SK-N-SH treated with all-trans-retinoic acid at 6 μM for 48 hours (cell line): ENCODE data around the gene ZFHX3.

Experiments used
- ATAC-seq: fragments of 200-7000 bp; cut with Tn5 transposase; 3 replicates; pipeline ENCODE4 v1.9.1; 2020; ENCODE audit warnings: mild to moderate bottlenecking, moderate library complexity
- ARNTL ChIP-seq: fragments of 450-650 bp; formaldehyde crosslinking; IDR thresholded peaks from 2 replicates; pipeline ENCODE4 v1.5.0; 2020; ENCODE audit warnings: low read depth, mild to moderate bottlenecking, moderate library complexity, borderline replicate concordance
- BACH2 ChIP-seq: fragments of 250-450 bp; sonication (Bioruptor Pico); IDR thresholded peaks from 2 replicates; pipeline ENCODE4 v1.9.0; 2021; ENCODE audit warnings: mild to moderate bottlenecking, borderline replicate concordance
- CSDC2 ChIP-seq: fragments of 250-450 bp; sonication (Bioruptor Pico); IDR thresholded peaks from 2 replicates; pipeline ENCODE4 v1.5.0; 2020; ENCODE audit warnings: mild to moderate bottlenecking, moderate library complexity
- ESRRG ChIP-seq: fragments of 250-450 bp; sonication (Bioruptor Pico); IDR thresholded peaks from 2 replicates; pipeline ENCODE4 v1.6.1; 2021; ENCODE audit warnings: mild to moderate bottlenecking
- GLIS3 ChIP-seq: fragments of 250-450 bp; sonication (Bioruptor Pico); IDR thresholded peaks from 2 replicates; pipeline ENCODE4 v1.5.0; 2020; ENCODE audit warnings: mild to moderate bottlenecking, moderate library complexity
- ISL1 ChIP-seq: fragments of 250-450 bp; sonication (Bioruptor Pico); IDR thresholded peaks from 2 replicates; pipeline ENCODE4 v2.1.2; 2022; ENCODE audit warnings: mild to moderate bottlenecking, moderate library complexity
- OSR1 ChIP-seq: fragments of 250-450 bp; sonication (Bioruptor Pico); IDR thresholded peaks from 2 replicates; pipeline ENCODE4 v1.8.0; 2022; ENCODE audit warnings: moderate library complexity, mild to moderate bottlenecking, inconsistent platforms
- PPARA ChIP-seq: fragments of 250-450 bp; sonication (Bioruptor Pico); IDR thresholded peaks from 2 replicates; pipeline ENCODE4 v1.5.0; 2020; ENCODE audit warnings: mild to moderate bottlenecking, borderline replicate concordance
- RARB ChIP-seq: fragments of 250-450 bp; sonication (Bioruptor Pico); IDR thresholded peaks from 2 replicates; pipeline ENCODE4 v1.8.0; 2021; ENCODE audit warnings: mild to moderate bottlenecking, moderate library complexity
- SNAI2 ChIP-seq: fragments of 250-450 bp; sonication (Bioruptor Pico); IDR thresholded peaks from 2 replicates; pipeline ENCODE4 v1.5.0; 2020; ENCODE audit warnings: mild to moderate bottlenecking, moderate library complexity
- TCF4 ChIP-seq: fragments of 250-450 bp; sonication (Bioruptor Pico); IDR thresholded peaks from 2 replicates; pipeline ENCODE4 v1.8.0; 2021; ENCODE audit warnings: mild to moderate bottlenecking, moderate library complexity, borderline replicate concordance
- ZC3H10 ChIP-seq: fragments of 250-450 bp; sonication (Bioruptor Pico); IDR thresholded peaks from 2 replicates; pipeline ENCODE4 v1.5.1; 2021; ENCODE audit warnings: mild to moderate bottlenecking, moderate library complexity
- ZFP30 ChIP-seq: fragments of 450-650 bp; formaldehyde crosslinking; IDR thresholded peaks from 2 replicates; pipeline ENCODE4 v1.5.0; 2022; ENCODE audit warnings: mild to moderate bottlenecking, moderate library complexity
- ZNF565 ChIP-seq: fragments of 450-650 bp; formaldehyde crosslinking; conservative IDR thresholded peaks from 2 replicates; pipeline ENCODE4 v1.5.0; 2020; ENCODE audit warnings: low read depth, mild to moderate bottlenecking, moderate library complexity
- ZNF70 ChIP-seq: fragments of 450-650 bp; formaldehyde crosslinking; IDR thresholded peaks from 2 replicates; pipeline ENCODE4 v1.5.0; 2020; ENCODE audit warnings: mild to moderate bottlenecking, moderate library complexity
- ZNF8 ChIP-seq: fragments of 450-650 bp; formaldehyde crosslinking; IDR thresholded peaks from 2 replicates; pipeline ENCODE4 v1.5.0; 2020; ENCODE audit warnings: mild to moderate bottlenecking, moderate library complexity
- TF ChIP-seq, protein P1 (sequence below): fragments of 250-450 bp; sonication (Bioruptor Pico); IDR thresholded peaks from 2 replicates; pipeline ENCODE4 v1.8.0; 2021; ENCODE audit warnings: low read depth, mild to moderate bottlenecking, moderate library complexity, borderline replicate concordance
- TF ChIP-seq, protein P2 (sequence below): fragments of 250-450 bp; sonication (Bioruptor Pico); IDR thresholded peaks from 2 replicates; pipeline ENCODE4 v1.8.0; 2020; ENCODE audit warnings: mild to moderate bottlenecking, moderate library complexity, borderline replicate concordance
- TF ChIP-seq, protein P3 (sequence below): fragments of 250-450 bp; sonication (Bioruptor Pico); IDR thresholded peaks from 2 replicates; pipeline ENCODE4 v1.5.0; 2020; ENCODE audit warnings: mild to moderate bottlenecking, moderate library complexity
- TF ChIP-seq, protein P4 (sequence below): fragments of 250-450 bp; sonication (Bioruptor Pico); IDR thresholded peaks from 2 replicates; pipeline ENCODE4 v1.5.1; 2021; ENCODE audit warnings: mild to moderate bottlenecking, moderate library complexity
- TF ChIP-seq, protein P5 (sequence below): fragments of 250-450 bp; sonication (Bioruptor Pico); IDR thresholded peaks from 2 replicates; pipeline ENCODE4 v1.5.1; 2020; ENCODE audit warnings: low read depth, mild to moderate bottlenecking, moderate library complexity

The ZFHX3 gene

DNA sequence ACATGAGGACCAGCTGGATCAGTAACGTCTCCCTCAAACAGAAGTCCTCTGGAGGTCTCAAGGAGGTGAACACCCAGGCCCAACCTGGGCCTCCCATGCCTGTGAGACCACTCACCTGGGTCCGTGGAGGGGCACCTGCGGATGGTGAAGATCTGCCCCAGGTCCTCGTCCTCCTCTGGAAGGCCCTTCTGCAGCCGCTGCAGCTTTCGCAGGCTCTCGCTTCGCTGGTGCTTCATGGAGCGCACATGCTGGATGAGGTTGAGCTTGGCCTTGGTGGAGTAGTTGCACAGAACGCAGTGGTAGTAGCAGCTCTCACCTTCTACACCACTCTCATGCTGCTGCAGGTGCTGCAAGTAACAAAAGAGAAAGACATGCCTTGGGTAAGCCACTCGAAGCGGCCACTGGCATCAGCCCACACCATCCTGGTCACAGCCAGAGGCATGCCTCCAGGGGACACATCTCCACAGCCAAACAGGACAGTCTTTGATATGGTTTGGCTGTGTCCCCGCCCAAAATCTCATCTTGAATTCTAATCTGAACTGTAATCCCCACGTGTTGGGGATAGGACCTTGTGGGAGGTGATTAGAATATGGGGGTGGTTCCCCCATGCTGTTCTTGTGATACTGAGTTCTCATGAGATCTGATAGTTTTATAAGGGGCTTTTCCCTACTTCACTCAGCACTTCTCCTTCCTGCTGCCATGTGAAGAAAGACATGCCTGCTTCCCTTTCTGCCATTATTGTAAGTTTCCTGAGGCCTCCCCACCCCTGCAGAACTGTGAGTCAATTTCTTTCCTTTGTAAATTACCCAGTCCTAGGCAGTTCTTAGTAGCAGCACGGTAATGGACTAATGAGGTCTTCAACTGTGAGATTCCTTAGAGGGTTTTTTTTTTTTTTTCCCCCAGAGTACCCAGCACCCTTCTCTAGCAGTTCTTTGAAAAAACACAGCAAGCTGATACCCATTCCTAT lies 158.0 kb downstream of the ZFHX3 start:
- TF ChIP-seq, protein P1, sequence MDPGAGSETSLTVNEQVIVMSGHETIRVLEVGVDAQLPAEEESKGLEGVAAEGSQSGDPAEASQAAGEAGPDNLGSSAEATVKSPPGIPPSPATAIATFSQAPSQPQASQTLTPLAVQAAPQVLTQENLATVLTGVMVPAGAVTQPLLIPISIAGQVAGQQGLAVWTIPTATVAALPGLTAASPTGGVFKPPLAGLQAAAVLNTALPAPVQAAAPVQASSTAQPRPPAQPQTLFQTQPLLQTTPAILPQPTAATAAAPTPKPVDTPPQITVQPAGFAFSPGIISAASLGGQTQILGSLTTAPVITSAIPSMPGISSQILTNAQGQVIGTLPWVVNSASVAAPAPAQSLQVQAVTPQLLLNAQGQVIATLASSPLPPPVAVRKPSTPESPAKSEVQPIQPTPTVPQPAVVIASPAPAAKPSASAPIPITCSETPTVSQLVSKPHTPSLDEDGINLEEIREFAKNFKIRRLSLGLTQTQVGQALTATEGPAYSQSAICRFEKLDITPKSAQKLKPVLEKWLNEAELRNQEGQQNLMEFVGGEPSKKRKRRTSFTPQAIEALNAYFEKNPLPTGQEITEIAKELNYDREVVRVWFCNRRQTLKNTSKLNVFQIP (CRISPR knock-in tag), result no peak
- TF ChIP-seq ZFP30 (CRISPR knock-in tag) (no peak), OSR1 (no peak), RARB (CRISPR knock-in tag) (no peak), PPARA (CRISPR knock-in tag) (no peak), ESRRG (no peak)
- no peak for ATAC-seq

DNA sequence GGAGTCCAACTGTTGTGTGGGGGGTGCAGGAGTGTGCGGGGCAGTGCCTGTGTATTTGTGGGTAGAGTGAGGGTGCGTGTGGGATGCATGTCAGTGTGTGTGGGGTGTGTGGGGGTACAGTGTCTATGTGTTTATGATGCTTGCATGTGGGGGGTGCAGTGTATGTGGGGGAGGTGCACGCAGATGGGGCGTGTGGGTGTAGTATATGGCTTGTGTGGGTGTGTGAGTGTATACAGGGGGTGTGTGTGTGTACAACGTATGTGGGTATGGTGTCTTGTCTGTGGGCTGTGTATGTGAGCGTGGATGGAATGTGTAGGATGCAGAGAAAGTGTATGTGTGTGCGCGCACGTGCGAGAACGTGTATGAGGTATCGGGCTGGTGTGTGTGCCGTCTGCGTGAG lies 160.4 kb downstream of the ZFHX3 start:
- no peak for ATAC-seq
- TF ChIP-seq, protein P2, sequence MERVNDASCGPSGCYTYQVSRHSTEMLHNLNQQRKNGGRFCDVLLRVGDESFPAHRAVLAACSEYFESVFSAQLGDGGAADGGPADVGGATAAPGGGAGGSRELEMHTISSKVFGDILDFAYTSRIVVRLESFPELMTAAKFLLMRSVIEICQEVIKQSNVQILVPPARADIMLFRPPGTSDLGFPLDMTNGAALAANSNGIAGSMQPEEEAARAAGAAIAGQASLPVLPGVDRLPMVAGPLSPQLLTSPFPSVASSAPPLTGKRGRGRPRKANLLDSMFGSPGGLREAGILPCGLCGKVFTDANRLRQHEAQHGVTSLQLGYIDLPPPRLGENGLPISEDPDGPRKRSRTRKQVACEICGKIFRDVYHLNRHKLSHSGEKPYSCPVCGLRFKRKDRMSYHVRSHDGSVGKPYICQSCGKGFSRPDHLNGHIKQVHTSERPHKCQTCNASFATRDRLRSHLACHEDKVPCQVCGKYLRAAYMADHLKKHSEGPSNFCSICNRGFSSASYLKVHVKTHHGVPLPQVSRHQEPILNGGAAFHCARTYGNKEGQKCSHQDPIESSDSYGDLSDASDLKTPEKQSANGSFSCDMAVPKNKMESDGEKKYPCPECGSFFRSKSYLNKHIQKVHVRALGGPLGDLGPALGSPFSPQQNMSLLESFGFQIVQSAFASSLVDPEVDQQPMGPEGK (CRISPR knock-in tag), result no peak
- TF ChIP-seq, protein P3, sequence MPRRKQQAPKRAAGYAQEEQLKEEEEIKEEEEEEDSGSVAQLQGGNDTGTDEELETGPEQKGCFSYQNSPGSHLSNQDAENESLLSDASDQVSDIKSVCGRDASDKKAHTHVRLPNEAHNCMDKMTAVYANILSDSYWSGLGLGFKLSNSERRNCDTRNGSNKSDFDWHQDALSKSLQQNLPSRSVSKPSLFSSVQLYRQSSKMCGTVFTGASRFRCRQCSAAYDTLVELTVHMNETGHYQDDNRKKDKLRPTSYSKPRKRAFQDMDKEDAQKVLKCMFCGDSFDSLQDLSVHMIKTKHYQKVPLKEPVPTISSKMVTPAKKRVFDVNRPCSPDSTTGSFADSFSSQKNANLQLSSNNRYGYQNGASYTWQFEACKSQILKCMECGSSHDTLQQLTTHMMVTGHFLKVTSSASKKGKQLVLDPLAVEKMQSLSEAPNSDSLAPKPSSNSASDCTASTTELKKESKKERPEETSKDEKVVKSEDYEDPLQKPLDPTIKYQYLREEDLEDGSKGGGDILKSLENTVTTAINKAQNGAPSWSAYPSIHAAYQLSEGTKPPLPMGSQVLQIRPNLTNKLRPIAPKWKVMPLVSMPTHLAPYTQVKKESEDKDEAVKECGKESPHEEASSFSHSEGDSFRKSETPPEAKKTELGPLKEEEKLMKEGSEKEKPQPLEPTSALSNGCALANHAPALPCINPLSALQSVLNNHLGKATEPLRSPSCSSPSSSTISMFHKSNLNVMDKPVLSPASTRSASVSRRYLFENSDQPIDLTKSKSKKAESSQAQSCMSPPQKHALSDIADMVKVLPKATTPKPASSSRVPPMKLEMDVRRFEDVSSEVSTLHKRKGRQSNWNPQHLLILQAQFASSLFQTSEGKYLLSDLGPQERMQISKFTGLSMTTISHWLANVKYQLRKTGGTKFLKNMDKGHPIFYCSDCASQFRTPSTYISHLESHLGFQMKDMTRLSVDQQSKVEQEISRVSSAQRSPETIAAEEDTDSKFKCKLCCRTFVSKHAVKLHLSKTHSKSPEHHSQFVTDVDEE, result no peak
- no peak for TF ChIP-seq CSDC2 (CRISPR knock-in tag)
- no peak for TF ChIP-seq RARB (CRISPR knock-in tag)

DNA sequence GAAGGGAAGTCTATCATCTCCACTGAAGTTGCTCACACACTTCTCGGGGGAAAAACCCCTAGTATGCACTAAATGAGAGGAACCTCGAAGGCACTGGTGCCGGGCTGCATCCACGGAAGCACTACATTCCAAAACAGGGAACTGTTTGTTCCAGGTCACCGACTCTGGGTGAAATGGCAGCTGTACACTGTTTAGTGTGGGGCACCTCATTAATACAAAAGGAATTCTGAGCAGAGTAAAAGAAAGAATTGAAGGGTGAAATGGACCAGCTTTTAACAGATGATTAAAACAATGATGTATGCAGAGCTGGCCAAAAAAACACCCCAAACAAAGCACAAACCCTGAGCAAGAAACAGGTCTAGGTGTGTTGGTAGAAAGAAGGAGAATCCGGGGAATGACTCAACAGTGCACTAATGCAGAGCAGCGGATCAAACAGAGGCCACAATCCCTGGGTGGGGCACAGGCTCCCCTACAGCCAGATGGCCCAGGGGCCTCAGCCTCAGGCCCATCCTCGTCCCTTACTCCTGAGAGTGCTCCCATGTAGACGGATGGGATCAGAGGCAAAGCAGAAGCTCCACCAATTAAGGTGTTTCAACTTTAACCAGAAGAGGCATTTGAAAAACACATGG lies 161.5 kb downstream of the ZFHX3 start:
- no peak for ATAC-seq
- no peak for TF ChIP-seq PPARA (CRISPR knock-in tag)
- no peak for TF ChIP-seq RARB (CRISPR knock-in tag)
- no peak for TF ChIP-seq ZC3H10 (CRISPR knock-in tag)
- no peak for TF ChIP-seq ZNF8 (CRISPR knock-in tag)
- TF ChIP-seq GLIS3, result no peak
- no peak for TF ChIP-seq ZFP30 (CRISPR knock-in tag)
- TF ChIP-seq SNAI2 (CRISPR knock-in tag), result no peak
- no peak for TF ChIP-seq ISL1 (CRISPR knock-in tag)
- TF ChIP-seq, protein P1 (CRISPR knock-in tag), result no peak
- no peak for TF ChIP-seq ZNF70 (CRISPR knock-in tag)
- TF ChIP-seq, protein P4, sequence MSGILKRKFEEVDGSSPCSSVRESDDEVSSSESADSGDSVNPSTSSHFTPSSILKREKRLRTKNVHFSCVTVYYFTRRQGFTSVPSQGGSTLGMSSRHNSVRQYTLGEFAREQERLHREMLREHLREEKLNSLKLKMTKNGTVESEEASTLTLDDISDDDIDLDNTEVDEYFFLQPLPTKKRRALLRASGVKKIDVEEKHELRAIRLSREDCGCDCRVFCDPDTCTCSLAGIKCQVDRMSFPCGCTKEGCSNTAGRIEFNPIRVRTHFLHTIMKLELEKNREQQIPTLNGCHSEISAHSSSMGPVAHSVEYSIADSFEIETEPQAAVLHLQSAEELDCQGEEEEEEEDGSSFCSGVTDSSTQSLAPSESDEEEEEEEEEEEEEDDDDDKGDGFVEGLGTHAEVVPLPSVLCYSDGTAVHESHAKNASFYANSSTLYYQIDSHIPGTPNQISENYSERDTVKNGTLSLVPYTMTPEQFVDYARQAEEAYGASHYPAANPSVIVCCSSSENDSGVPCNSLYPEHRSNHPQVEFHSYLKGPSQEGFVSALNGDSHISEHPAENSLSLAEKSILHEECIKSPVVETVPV (CRISPR knock-in tag), result no peak

DNA sequence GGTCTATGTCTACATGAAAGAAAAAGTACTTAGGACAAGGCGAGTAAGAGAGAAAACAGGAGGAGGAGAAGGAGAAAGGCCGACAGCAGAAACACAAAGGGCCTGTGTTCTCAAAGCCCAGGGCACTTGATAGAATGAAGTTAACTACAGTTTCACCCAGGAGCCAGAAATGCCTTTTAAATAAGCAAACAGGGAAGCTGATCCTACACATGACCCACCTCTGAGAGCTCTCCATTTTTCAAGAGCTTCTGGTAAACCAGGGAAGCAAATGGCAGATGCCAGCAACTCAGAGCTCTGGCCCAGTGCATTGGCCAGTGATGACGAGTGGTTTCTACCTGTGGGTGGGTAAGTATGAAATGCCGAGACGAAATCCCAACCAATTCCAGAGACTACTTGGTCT lies 163.4 kb downstream of the ZFHX3 start:
- ATAC-seq, result no peak
- TF ChIP-seq TCF4 (CRISPR knock-in tag) (no peak), ARNTL (no peak), ESRRG (no peak), ZNF70 (CRISPR knock-in tag) (no peak), OSR1 (no peak), ZNF8 (CRISPR knock-in tag) (no peak), BACH2 (CRISPR knock-in tag) (no peak), ZNF565 (CRISPR knock-in tag) (no peak), RARB (CRISPR knock-in tag) (no peak)
- TF ChIP-seq, protein P1 (CRISPR knock-in tag), result no peak
- TF ChIP-seq, protein P5, sequence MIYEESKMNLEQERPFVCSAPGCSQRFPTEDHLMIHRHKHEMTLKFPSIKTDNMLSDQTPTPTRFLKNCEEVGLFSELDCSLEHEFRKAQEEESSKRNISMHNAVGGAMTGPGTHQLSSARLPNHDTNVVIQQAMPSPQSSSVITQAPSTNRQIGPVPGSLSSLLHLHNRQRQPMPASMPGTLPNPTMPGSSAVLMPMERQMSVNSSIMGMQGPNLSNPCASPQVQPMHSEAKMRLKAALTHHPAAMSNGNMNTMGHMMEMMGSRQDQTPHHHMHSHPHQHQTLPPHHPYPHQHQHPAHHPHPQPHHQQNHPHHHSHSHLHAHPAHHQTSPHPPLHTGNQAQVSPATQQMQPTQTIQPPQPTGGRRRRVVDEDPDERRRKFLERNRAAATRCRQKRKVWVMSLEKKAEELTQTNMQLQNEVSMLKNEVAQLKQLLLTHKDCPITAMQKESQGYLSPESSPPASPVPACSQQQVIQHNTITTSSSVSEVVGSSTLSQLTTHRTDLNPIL (CRISPR knock-in tag), result no peak
